Measurements from ENCODE around the gene PPP1R1A.

Gene PPP1R1A, protein sequence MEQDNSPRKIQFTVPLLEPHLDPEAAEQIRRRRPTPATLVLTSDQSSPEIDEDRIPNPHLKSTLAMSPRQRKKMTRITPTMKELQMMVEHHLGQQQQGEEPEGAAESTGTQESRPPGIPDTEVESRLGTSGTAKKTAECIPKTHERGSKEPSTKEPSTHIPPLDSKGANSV

DNA sequence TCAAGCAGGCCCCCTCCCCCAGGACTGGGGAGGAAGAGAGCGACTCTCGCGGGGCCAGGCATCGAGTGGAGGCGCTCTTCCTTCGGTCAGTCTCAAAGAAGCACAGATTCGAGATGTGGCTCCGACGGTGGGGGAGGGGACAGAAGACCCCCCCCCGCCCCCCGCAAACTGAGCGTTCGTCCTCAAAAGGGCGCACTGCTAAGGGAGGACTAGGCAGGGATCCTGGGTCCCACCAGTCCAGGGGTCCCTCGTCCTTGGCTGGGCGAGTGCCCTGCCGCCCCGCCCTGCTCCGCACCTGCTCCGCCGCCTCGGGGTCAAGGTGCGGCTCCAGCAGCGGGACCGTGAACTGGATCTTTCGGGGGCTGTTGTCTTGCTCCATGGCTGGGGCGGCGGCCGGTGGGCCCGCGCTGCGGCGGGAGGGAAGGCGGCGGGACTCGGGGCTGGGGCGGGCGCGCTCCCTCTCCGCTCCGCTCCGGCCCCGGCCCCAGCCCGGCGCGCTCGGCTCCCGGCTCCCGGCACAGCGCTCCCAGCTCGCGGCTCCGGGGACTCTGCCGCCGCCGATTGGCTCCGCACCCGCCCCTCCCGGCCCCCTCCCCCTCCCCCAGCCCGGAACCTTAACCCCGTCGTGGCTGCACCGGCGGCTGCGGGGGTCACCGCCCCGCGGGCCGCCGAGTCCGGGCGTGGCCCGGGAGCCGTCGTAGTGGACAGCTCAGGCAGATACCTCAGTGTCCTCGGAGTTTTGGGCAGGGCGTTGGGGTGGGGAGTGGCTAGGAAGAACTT lies at the start of gene PPP1R1A:
Gene PPP1R1A, minus strand, starts transcription at position 550 of the 780 bp plus-strand sequence. Its CDS starts 171 bp downstream, at position 379.
- no peak for DNase-seq (ENCODE audit: low read depth)

- DNase-seq (ENCODE audit: low read depth) = no peak
Measured at GRCh38 chr12:54634795-54635194, 46.3 kb upstream of the PPP1R1A start, which contains the start of gene LACRT. Gene LACRT (minus strand): TSS chr12:54634895. CDS start chr12:54634841, 54 bp downstream.

DNA sequence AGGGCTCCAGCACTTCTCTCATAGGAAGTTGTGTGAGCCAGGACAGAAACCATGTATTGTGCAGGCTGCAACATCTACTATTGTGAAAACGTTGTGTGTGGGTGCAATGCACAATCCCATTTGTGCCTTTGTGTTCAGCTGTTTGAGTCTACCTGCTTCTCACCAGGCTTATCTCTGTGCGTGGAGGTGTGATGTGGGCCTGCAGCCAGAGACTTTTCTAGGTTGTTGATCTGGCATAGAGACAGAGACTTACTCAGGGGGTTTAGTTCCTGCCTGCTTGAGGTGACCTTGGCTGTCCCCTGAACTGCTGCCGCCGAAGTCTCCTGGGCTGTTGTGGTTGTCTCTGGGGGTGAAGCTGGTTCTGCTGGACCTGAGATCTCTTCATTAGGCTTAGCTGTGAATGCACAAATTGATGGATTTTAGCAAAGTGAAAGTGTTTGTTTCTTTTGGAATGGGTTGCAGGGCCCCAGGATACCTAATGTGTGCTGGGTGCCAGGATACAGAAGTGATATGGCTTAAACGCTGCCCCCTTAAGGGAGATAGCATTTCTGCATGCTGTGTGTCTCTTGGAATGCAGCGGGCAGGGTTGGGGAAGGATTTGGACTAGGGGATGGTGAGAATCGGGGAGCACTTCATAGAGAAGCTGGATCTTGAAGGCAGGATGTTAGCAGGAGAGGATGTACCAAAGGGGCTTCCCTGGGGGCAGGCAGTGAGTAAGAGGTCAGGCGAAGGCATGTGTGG lies 43.7 kb upstream of the PPP1R1A start:
- DNase-seq (ENCODE audit: low read depth) = no peak

DNA sequence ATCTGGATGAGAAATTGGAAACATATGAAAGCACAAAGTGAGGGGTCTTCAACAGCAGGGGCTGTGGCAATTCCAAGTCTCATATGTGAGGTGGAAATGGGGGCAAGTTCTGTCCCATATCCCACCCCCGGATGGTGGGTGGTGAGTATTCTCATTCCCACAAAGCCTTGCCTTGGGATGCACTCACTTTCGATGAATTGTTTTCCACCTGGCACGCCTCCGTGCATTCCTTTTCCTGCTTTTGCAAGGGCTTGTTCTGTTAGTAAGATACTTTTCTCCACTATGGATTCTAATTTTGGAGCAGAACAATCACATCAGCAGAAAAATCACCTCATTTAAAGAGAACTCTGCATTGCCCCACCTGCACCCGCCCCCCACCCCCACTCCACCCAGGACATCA lies 43.1 kb upstream of the PPP1R1A start:
- DNase-seq (ENCODE audit: low read depth) = no peak

DNA sequence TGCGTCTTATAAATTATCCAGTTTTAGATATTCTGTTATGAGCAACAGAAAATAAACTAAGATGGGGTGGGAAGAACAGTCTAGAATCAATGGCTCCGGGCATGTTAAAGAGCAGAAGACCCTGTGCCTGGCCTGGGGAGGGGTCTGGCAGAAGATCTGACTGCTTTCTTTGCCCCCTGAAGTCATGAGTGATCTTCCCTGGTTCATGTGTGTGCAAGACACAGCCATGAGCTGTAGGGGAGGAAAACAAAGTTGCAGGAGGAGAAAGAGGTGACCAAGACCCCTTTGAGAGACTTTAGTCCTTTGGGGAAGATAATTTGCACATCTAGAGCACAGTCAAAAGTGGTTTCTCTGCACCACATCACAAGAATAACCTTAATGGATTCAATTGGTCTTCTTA lies 41.5 kb upstream of the PPP1R1A start:
- DNase-seq (ENCODE audit: low read depth) = no peak

DNA sequence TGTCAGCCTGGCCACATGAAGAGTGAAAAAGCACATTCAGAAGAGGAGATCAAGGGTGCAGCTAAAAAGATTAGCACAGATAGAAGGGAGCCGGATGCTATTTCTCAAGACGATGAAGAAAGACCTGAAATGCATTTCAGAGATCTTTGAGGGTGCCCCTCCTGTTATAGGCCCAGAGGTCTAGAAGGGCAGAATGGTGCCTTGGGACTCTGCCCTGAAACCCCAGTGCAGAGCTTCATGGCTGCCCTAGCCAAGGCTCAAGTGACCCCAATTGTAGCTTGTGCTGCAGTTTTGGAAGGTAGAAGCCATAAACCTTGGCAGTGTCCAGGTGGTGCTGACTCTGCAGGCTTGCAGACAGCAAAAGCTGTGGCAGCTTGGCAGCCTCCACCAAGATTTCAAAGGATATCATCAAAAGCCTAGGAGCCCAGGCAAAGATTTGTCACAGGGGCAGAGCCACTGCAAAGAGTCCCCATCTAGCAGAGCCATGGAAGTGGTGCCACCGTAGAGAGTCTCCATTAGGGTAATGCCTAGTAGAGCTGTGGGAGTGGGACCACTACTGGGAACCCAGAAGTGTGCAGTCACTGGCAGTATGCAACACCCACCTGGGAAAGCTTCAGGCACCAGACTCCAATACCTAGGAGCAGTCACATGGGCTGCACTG lies 39.9 kb upstream of the PPP1R1A start:
- DNase-seq (ENCODE audit: low read depth) = no peak

DNA sequence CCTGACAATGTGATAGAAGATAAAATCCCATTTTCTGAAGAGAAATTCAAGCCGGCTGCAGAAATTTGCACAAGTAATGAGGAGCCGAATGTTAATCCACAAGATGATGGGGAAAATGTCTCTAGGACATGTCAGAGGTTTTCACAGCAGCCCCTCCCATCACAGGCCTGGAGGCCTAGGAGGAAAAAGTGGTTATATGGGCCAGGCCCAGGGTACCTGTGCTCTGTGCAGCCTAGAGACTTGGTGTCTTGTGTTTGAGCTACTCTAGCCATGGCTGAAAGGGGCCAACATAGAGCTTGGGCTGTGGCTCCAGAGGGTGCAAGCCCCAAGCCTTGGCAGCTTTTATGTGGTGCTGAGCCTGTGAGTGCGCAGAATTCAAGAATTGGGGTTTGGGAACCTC lies 38.8 kb upstream of the PPP1R1A start:
- no peak for DNase-seq (ENCODE audit: low read depth)

DNA sequence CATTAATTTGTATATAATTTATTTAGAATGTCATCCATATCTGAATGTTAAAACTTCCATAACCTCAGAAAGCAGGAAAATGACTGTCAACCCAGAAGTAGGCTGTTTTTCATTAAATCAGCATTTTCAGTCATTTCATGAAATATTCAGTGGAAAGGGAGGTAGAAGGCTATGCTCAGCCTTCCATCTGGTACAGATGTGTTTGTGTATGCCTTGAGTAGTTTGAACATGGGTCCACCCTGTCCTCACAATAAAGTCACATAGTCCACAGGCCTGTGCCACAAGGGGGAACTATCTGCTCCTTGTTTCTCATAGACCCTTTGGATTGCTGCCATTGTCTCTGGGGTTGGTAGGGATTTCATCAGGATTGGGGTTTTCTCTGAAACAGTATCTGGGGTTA lies 37.1 kb upstream of the PPP1R1A start:
- no peak for DNase-seq (ENCODE audit: low read depth)

DNA sequence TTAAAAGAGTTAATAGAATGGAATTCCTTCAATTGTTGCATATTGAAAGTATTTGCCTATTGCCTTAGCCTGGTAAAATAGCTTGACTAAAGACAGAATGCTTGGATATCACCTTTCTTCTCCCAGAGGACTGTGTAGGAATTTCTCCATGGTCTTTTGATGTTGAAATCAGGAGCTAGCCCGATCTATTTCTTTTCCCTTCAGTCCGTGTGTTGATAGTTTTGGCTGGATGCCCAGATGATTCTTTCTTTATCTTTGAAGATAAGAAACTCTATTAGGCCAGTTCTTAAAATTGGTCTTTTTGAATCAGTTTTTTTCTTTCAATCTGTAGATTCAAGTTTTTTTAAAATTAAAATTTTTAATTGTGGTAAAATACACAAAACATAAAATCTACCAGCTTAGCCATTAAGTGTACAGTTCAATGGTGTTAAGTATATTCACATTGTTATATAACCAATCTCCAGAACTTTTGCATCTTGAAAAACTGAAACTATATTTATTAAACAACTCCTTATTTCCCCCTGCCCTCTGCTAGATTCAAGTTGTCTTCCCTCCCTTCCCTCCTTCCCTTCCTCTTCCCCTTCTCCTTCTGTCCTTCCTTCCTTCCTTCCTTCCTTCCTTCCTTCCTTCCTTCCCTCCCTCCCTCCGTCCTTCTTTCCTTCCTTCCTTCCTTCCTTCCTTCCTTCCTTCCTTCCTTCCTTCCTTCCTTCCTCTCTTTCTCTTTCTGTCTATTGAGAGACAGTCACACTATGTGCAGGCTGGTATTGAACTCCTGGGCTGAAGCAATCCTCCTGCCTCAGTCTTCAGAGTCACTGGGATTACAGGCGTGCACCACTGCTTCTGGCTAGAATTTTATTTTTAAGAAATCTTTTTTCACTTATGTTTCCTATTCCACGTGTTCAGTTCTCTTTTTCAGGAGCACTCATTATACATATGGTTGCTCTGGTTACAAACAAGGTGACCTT lies 36.1 kb upstream of the PPP1R1A start:
- no peak for DNase-seq (ENCODE audit: low read depth)

DNA sequence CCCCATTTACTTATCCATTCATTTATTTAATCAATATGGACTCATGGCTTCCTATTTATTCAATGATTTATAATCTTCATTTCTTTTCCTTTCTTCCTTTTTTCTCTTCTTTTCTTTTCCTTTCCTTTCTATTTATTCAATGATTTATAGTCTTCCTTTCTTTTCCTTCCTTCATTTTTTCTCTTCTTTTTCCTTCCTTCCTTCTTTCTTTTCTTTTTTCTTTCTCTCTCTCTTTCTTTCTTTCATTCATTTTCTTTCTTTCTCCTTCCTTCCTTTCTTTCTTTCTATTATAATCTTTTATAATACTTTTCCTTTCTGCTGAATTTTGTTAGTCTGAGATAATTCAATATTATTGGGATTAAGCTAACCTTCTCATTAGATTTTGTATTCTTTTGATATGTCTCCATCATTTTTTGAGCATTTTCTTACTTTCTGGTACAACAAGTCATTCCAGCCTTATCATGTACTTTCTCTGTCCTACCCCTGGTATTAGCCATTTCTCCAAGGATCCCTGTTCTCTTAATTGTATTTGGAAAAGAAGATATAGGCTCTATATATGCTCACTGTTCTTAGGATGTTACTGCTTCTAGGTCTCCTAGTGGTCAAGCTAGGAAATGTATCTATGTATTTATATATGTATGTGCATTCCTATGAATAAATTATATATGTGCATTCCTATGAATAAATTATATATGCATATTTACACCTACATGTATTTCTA lies 34.2 kb upstream of the PPP1R1A start:
- no peak for DNase-seq (ENCODE audit: low read depth)

- no peak for DNase-seq (ENCODE audit: low read depth)
Measured at GRCh38 chr12:54616933-54617680, 28.6 kb upstream of the PPP1R1A start.

- no peak for DNase-seq (ENCODE audit: low read depth)
Measured at GRCh38 chr12:54612225-54612750, 23.8 kb upstream of the PPP1R1A start.

DNA sequence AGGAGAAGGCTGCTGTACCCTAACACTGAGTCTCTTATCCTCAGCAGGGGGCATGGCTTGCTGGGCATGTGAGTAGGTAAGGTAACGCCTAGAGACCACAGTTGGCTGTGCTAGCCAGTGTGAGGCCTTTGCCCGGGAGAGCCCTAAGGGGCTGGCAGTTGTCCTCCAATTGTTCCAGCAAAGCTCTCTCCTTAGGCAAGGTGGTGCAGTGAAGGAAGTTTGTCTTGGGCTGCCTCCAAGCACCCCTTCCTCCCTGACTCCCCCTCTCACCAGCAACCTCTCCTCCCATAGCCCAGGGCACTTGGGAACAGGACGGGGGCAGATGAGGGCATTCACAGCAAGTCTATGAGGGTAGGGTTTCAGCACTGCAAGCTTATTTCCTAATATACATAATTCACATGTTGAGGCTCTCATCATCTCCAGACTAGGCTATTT lies 23.3 kb upstream of the PPP1R1A start:
- DNase-seq (ENCODE audit: low read depth) = no peak

- no peak for DNase-seq (ENCODE audit: low read depth)
Measured at GRCh38 chr12:54608769-54609168, 20.3 kb upstream of the PPP1R1A start.

- DNase-seq (ENCODE audit: low read depth) = no peak
Measured at GRCh38 chr12:54608156-54608555, 19.7 kb upstream of the PPP1R1A start.

DNA sequence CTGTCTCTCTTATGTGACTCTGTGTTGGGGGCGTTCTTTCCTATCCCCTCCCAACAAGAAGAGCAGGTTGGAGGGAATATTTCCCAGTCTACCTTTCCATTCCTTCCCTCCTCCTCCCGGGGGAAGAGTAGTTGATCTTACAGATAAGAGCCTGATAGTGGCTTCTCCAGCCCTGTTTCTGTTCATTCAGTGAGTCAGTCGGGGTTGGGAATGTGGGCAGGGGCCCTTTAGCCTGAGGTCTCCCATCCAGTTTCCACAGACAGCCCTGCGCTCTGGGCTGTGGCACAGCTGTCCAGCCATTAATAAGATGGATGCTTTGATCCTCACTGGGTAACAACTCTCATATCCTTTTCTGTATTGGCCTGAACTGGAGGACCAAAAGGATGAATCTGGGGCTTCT lies 18.1 kb upstream of the PPP1R1A start:
- no peak for DNase-seq (ENCODE audit: low read depth)

DNA sequence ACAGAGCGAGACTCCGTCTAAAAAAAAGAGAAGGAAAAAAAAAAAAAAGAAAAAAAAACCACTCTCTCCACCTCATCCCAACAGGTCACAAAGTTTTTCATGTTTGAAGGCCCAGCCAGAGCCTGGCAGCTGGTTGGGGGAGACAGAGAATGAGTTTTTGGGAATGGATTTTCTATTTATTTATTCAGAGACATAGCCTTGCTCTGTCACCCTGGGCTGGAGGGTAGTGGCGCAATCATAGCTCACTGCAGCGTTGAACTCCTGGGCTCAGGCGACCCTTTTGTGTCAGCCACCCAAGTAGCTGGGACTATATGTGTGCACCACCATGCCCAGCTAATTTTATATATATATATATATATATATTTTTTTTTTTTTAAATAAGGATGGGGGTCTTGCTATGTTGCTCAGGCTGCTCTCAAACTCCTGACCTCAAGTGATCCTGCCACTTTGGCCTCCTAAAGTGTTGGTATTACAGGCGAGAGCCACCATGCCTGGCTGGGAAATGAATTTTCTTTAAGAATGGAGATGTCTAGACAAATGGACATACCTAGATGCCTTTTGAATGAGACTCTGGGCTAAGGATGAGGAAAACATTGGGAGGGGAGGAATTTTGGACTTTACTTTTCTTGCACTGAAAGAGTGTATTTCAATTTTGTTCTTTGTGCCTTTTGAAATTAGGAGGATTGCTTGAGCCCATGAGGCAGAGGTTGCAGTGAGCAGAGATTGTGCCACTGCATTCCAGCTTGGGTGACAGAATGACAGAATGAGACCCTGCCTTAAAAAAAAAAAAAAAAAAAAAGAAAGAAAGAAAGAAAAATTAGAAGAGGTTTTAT lies 16.9 kb upstream of the PPP1R1A start:
- DNase-seq (ENCODE audit: low read depth) = no peak

GRCh38 chr12:54604436-54604835 lies 16.0 kb upstream of the PPP1R1A start:
- no peak for DNase-seq (ENCODE audit: low read depth)

DNA sequence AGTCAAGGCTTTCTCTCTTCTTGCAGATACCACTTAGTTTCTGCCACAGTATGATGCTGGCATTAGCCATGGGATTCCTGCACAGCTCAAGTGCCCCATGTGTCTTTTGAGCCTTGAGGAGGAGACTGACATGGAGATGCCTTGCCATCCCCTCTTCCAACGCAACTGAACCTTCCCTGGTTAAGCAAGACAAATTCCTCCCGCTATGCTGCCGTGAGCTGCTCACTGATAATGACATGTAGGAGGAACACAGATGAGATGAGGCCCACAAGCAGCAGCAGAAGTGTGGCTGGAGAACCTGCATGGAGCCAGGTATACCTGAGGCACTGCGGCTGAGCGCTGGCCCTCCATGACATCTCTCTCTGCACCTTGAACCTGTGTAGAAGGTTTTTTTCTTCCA lies 15.4 kb upstream of the PPP1R1A start:
- no peak for DNase-seq (ENCODE audit: low read depth)

Measured in stimulated activated CD4-positive, alpha-beta T cell treated with anti-CD3 and anti-CD28 coated beads, Interleukin-2, amount 100 ng/mL, for 4 hours (primary cell).